Measurements from ENCODE around the gene HIBADH.

The HIBADH gene

DNA sequence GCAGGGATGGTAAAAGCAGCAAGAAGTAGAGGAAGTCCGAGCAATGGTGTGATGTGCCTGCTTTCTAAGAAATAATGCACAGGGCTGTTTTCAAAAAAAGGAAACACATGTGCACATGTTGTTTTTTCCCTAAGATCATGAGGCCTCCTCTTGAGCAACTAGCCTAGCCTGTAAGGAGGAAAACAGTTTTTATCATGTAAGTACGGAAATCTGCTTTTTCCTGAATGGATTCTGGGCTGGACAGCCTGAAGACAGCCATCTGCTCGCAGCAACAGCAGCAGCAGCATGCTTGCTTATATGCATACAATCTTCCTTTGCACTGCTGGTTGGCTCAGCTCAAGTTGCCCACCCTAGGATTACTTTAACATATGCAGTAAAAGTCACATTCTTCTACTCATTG is 87.1 kb downstream of the HIBADH start:
- Histone ChIP-seq H3K36me3 (ENCODE audit: low read depth) (no peaks in the 10 kb centered on the region), H3K4me1 (ENCODE audit: insufficient read depth, poor library complexity, severe bottlenecking) (no peaks in the 10 kb centered on the region), H3K27me3 (ENCODE audit: insufficient read depth, poor library complexity, severe bottlenecking) (no peaks in the 10 kb centered on the region), H3K4me3 (ENCODE audit: severe bottlenecking) (no peak overlapping the region), H3K9me3 (ENCODE audit: severe bottlenecking) (peaks cover 3% of the 10 kb centered on the region), H3K27ac (ENCODE audit: poor library complexity, severe bottlenecking) (no peak overlapping the region)
- no peak for ATAC-seq (ENCODE audit: low read depth)
- no peak for DNase-seq (ENCODE audit: low spot score)
- TF ChIP-seq, protein P1, sequence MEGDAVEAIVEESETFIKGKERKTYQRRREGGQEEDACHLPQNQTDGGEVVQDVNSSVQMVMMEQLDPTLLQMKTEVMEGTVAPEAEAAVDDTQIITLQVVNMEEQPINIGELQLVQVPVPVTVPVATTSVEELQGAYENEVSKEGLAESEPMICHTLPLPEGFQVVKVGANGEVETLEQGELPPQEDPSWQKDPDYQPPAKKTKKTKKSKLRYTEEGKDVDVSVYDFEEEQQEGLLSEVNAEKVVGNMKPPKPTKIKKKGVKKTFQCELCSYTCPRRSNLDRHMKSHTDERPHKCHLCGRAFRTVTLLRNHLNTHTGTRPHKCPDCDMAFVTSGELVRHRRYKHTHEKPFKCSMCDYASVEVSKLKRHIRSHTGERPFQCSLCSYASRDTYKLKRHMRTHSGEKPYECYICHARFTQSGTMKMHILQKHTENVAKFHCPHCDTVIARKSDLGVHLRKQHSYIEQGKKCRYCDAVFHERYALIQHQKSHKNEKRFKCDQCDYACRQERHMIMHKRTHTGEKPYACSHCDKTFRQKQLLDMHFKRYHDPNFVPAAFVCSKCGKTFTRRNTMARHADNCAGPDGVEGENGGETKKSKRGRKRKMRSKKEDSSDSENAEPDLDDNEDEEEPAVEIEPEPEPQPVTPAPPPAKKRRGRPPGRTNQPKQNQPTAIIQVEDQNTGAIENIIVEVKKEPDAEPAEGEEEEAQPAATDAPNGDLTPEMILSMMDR (IDR thresholded peaks at IDR 0.05; ENCODE audit: poor library complexity, severe bottlenecking) = no peak

GRCh38 chr7:27569106-27569505 is 93.6 kb downstream of the HIBADH start:
- H3K27ac ChIP-seq (ENCODE audit: poor library complexity, severe bottlenecking) = no peak overlapping the region
- peaks cover 3% of the 10 kb centered on the region for H3K9me3 ChIP-seq (ENCODE audit: severe bottlenecking)
- ATAC-seq (ENCODE audit: low read depth) (no peak), DNase-seq (ENCODE audit: low spot score) (no peak)
- H3K4me1 ChIP-seq (ENCODE audit: insufficient read depth, poor library complexity, severe bottlenecking) = no peaks in the 10 kb centered on the region
- H3K36me3 ChIP-seq (ENCODE audit: low read depth) = no peaks in the 10 kb centered on the region; the same call in none of the 2 replicates
- no peaks in the 10 kb centered on the region for H3K27me3 ChIP-seq (ENCODE audit: insufficient read depth, poor library complexity, severe bottlenecking)
- H3K4me3 ChIP-seq (ENCODE audit: severe bottlenecking) = no peak overlapping the region
- TF ChIP-seq, protein P1 (IDR thresholded peaks at IDR 0.05; ENCODE audit: poor library complexity, severe bottlenecking) = no peak

- no peaks in the 10 kb centered on the region for H3K27me3 ChIP-seq (ENCODE audit: insufficient read depth, poor library complexity, severe bottlenecking)
- H3K36me3 ChIP-seq (ENCODE audit: low read depth) = no peaks in the 10 kb centered on the region; the same call in none of the 2 replicates
- H3K4me1 ChIP-seq (ENCODE audit: insufficient read depth, poor library complexity, severe bottlenecking) = no peaks in the 10 kb centered on the region
- DNase-seq (ENCODE audit: low spot score) (no peak), ATAC-seq (ENCODE audit: low read depth) (no peak)
- H3K4me3 ChIP-seq (ENCODE audit: severe bottlenecking) = no peak overlapping the region
- H3K9me3 ChIP-seq (ENCODE audit: severe bottlenecking) = peaks cover 3% of the 10 kb centered on the region
- TF ChIP-seq, protein P1 (IDR thresholded peaks at IDR 0.05; ENCODE audit: poor library complexity, severe bottlenecking) = no peak
- no peak overlapping the region for H3K27ac ChIP-seq (ENCODE audit: poor library complexity, severe bottlenecking)
Observed at GRCh38 chr7:27567266-27567665, 95.4 kb downstream of the HIBADH start.

DNA sequence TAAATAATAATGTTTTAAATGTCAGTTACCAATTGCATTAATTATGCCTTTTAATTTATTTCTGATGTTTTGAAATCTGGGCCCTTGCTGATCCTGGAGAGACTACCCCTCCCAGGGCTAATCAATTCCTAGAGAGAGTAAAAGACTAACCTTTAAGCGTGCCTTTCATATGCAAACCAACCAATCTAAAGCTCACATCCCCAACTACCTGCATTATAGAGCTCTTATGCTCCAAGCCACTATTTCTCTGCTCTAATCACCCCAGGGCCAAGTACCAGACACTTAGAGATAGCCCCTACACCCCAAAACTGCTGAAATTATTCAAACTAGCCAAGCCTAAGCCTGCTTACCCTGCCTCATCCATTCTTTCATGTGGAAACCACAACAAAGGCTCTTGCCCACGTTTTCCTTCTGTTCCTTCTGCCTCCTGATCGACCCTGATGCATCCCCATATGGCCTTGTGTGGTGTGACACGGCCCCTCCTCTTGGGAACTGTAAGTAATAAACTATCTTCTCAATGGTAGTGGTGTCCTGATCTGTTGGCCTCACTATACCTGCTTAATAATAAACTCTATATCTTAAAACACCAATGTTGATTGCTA is 97.7 kb downstream of the HIBADH start:
- ATAC-seq (ENCODE audit: low read depth) (no peak), DNase-seq (ENCODE audit: low spot score) (no peak)
- Histone ChIP-seq H3K36me3 (ENCODE audit: low read depth) (no peaks in the 10 kb centered on the region; the same call in none of the 2 replicates), H3K4me3 (ENCODE audit: severe bottlenecking) (no peak overlapping the region), H3K27me3 (ENCODE audit: insufficient read depth, poor library complexity, severe bottlenecking) (no peaks in the 10 kb centered on the region), H3K9me3 (ENCODE audit: severe bottlenecking) (no peaks in the 10 kb centered on the region), H3K4me1 (ENCODE audit: insufficient read depth, poor library complexity, severe bottlenecking) (peaks cover 8% of the 10 kb centered on the region), H3K27ac (ENCODE audit: poor library complexity, severe bottlenecking) (no peak overlapping the region)
- TF ChIP-seq, protein P1 (IDR thresholded peaks at IDR 0.05; ENCODE audit: poor library complexity, severe bottlenecking) = no peak

GRCh38 chr7:27560706-27561235 is 101.9 kb downstream of the HIBADH start:
- DNase-seq (ENCODE audit: low spot score) (no peak), ATAC-seq (ENCODE audit: low read depth) (peak; percentile 61; the same call in 1 of the 3 replicates)
- peaks cover 10% of the 10 kb centered on the region for H3K4me1 ChIP-seq (ENCODE audit: insufficient read depth, poor library complexity, severe bottlenecking)
- no peaks in the 10 kb centered on the region; the same call in 1 of the 2 replicates for H3K36me3 ChIP-seq (ENCODE audit: low read depth)
- H3K27ac ChIP-seq (ENCODE audit: poor library complexity, severe bottlenecking) = no peak overlapping the region
- H3K27me3 ChIP-seq (ENCODE audit: insufficient read depth, poor library complexity, severe bottlenecking) = no peaks in the 10 kb centered on the region
- TF ChIP-seq, protein P1 (IDR thresholded peaks at IDR 0.05; ENCODE audit: poor library complexity, severe bottlenecking) = no peak
- no peaks in the 10 kb centered on the region for H3K9me3 ChIP-seq (ENCODE audit: severe bottlenecking)
- no peak overlapping the region for H3K4me3 ChIP-seq (ENCODE audit: severe bottlenecking)

Measured in RWPE2 (cell line).